ENCODE data around the gene DDN.

DNA sequence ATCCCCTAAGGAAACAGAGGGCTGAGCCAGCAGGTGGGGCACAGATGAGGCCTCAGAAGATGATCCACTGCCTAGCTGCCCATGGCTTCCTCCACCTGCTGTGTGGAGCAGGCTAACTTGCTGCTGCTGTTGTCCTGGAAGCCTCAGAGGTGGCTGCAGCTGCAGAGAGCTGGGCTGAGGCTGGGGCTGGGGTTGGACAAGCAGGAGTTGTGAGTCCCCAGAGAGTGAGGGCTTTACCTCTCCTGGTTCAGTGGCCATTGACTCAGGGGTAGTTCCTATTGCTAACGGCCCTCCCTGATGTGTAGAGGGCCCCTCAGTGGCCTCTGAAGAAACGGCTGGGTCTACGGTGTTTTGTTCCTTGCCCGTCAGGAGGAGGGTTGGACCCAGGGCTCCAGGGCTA lies 33.1 kb upstream of the DDN start:
- TF ChIP-seq, protein P1, sequence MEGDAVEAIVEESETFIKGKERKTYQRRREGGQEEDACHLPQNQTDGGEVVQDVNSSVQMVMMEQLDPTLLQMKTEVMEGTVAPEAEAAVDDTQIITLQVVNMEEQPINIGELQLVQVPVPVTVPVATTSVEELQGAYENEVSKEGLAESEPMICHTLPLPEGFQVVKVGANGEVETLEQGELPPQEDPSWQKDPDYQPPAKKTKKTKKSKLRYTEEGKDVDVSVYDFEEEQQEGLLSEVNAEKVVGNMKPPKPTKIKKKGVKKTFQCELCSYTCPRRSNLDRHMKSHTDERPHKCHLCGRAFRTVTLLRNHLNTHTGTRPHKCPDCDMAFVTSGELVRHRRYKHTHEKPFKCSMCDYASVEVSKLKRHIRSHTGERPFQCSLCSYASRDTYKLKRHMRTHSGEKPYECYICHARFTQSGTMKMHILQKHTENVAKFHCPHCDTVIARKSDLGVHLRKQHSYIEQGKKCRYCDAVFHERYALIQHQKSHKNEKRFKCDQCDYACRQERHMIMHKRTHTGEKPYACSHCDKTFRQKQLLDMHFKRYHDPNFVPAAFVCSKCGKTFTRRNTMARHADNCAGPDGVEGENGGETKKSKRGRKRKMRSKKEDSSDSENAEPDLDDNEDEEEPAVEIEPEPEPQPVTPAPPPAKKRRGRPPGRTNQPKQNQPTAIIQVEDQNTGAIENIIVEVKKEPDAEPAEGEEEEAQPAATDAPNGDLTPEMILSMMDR (IDR thresholded peaks at IDR 0.05): no peak
- TF ChIP-seq POLR2A (IDR thresholded peaks at IDR 0.05): no peak

All from esophagus squamous epithelium (tissue), 4 donors.